ENCODE data around the gene CABP7.

The CABP7 gene

GRCh38 chr22:29702000-29702930, 17.5 kb upstream of the CABP7 start:
- no peak for DNase-seq (ENCODE audit: low read depth in 2 of 3, low spot score in 2 of 3)

- DNase-seq (ENCODE audit: low read depth in 2 of 3, low spot score in 2 of 3) = no peak
Measured at GRCh38 chr22:29702931-29703501, 16.8 kb upstream of the CABP7 start.

DNA sequence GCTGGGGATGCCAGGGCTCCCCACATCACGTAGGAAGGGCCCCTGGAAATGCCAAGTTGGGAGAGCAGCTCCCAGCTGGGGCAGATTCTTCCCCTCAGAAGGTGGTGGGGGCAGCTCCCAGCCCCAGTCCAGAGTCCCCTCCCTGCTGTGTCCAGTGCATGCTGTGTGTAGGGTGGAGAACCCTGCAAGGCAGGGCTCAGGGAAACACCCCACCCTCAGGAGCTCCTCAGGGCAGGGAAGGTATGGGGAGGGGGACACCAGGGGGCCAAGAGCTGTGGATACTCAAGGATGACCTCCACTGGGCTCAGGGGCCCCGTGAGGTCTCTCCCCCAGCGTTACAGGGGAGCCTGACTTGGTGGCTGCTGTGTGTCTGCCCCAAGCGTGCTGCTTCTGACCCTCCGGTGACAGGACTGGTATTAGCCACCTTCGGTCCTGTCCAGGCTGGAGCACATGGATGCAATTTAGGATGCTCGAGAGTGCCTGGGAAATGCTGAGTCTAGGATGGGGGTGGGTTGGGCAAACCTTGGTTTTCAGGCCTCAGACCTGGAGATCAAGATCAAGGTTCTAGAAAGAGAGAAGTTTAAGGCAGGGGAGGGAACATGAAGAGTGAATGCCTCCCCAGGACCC, 16.1 kb upstream of the CABP7 start:
- DNase-seq (ENCODE audit: low read depth in 2 of 3, low spot score in 2 of 3) = no peak

DNA sequence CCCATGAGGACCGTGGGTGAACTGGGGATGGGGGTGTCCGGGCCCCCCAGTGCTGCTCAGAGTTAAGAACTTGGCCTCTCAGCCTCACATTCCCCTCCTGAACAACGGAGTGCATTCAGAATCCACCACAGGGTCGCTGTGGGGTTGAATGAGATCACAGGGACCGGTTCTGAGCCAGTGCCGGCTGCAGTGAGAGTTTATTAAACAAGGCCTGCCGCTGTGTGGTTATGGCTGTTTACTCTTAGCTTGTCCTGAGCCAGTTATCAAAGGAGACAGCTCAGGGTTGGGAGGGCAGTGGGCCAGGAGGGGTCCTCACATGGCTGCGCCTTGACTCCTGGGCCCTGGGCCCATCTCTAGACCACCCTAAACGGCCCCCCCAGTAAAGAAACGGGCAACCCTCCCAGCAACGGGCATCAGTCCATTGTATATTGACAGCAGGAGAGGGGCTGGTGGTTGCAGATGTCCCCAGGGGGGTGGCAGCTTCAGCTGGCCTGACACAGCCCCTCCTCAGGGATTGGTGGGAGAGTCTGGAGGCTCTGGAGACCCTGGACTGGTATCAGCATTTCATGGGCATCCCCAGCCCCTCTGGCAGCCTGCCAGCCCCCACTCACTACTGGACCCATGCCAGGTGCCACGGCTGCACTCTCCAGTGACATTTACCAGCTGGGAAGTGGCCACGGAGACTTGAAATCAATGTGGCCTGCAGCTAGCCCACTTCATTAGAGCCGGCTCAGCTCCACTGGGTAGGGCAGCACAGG, 15.1 kb upstream of the CABP7 start:
- DNase-seq (ENCODE audit: low read depth in 2 of 3, low spot score in 2 of 3) = no peak

DNA sequence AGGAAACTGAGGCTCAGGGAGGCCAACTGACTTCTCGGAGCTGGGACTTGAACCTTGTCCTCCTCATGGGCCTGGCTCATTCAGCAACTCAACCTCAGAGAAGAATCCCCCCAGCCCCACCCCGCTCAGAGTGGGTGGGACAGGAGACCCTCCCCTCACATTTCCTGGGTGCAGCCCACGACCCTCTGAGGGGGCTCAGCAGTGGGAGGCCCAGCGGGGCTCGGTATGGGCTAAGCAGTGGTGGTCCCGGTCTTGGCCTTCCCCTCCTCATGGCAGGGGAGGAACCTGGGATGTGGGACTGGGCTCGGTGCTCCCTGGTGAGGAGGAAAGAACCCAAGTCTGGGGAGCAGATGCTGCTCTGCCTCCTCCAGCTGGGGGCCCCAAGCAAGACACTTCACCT, 14.2 kb upstream of the CABP7 start:
- DNase-seq (ENCODE audit: low read depth in 2 of 3, low spot score in 2 of 3) = no peak

- no peak for DNase-seq (ENCODE audit: low read depth in 2 of 3, low spot score in 2 of 3)
Measured at GRCh38 chr22:29706486-29706885, 13.3 kb upstream of the CABP7 start.

- DNase-seq (ENCODE audit: low read depth in 2 of 3, low spot score in 2 of 3) = no peak
Measured at GRCh38 chr22:29707010-29707409, 12.8 kb upstream of the CABP7 start.

GRCh38 chr22:29707471-29707870, 12.3 kb upstream of the CABP7 start:
- DNase-seq (ENCODE audit: low read depth in 2 of 3, low spot score in 2 of 3) = no peak

GRCh38 chr22:29710193-29710592, 9.6 kb upstream of the CABP7 start:
- no peak for DNase-seq (ENCODE audit: low read depth in 2 of 3, low spot score in 2 of 3)

- no peak for DNase-seq (ENCODE audit: low read depth in 2 of 3, low spot score in 2 of 3)
Measured at GRCh38 chr22:29710922-29711593, 8.7 kb upstream of the CABP7 start.

DNA sequence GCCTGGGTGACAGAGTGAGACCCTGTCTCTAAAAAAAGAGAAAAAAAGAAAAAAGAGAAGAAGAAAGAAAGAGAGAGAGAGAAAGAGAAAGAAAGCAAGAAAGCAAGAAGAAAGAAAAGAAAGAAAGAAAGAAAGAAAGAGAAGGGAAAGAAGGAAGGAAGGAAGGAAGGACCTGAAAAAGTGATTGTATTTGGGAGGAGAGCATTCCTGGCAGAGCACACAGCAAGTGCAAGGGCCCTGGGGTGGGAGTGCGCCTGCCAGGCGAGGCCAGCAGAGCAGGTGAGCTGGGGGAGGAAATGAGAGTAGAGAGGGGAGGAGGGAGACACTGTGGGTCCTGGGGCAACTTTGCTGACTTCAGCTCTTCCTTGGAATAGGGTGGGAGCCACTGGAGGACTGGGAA, 7.7 kb upstream of the CABP7 start:
- DNase-seq (ENCODE audit: low read depth in 2 of 3, low spot score in 2 of 3) = no peak

DNA sequence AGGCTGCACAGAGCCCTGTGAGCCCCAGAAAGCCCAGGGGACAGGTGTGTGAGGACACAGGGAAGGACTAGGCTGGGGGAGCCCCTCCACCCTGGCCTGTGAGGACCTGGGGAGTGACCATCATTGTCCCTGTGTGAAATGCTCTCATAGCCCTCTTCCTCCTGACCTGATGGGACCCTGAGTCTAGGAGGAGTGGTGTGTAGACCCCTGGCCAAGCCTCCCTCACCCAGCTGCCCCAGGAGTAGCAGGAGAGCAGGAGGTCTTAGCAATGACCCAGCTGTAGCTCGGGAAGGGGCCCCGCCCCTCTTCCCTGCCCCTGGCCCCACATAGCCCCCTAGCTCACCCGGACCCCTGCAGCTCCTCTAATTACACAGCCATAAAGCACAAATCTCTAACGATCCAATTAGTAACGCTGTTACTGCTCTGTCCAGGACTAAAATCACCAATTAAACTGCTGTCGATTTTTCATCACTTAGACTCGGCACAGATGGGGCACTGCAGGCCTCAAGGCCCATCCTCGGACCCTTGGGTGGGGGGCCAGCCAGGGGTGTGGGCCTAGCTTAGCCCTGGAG, 6.6 kb upstream of the CABP7 start:
- DNase-seq (ENCODE audit: low read depth in 2 of 3, low spot score in 2 of 3) = no peak

DNA sequence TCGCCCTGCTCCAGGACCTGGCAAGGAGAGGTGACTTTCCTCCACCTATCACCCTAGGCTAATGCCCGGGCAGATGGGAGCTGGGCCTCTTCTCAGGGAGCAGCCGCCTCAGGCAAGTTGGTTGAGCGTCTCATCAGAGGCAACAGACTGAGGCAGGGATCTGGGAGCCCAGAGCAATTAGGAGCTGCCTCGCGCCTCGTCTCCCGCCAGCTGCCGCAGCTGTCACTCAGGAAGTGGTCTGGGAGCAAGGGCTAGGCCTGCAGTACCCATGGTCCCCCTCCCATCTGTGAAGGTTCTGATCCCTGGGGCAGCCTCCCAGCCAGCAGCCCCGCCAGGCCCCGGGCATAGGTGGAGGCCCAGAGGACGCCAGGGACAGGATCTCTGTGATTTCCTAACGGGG, 4.6 kb upstream of the CABP7 start:
- DNase-seq (ENCODE audit: low read depth in 2 of 3, low spot score in 2 of 3) = no peak

DNA sequence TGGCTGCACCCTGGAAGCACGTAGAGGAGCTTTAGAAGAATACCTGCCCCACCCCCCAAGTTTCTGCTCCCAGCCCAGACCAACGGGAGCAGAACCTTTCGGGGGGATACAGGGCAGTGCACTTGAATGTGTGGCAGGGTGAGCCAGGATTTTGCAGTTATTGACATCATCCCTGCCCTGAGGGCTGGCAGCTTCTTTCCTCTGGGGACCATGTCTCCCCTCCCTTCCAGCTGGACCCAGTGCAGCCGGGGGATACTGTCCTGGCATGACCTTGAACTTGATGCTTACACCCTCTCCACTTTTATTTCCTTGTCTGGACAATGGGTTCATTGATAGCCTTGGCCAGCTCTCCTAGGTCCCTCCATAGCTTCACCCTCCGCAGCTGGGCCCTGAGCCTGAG, 4.1 kb upstream of the CABP7 start:
- no peak for DNase-seq (ENCODE audit: low read depth in 2 of 3, low spot score in 2 of 3)

DNA sequence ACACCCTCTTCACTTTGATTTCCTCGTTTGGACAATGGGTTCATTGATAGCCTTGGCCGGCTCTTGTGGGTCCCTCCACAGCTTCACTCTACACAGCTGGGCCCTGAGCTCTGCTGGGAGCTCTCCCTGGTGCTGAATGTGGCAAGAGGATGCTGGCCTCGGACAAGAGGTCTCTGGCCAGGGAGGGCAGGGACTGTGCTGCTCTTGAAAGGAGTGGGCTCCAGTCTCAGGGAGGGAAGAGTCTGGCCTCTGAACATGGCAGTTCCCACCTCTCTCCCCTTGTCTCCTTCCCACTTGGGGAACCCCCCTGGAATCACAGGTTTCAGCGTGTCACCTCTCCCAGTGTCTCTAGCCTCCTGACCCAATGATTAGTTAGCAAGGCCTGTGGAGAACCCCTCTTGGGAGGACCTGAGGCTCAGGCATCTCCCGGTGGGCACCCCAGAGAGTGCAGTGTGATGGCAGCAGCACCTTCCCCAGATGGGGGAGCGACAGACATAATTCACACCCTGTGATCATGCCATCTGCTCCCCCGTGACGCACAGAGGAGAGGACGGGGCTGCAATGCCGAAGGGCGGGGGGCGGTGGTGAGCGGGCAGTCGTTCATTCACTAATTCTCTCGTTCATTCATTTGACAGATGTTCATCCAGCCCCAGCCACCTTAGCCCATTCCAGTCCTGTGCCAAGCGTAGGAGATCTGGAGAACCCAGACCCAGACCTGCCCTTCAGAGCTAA, 2.8 kb upstream of the CABP7 start:
- DNase-seq (ENCODE audit: low read depth in 2 of 3, low spot score in 2 of 3) = no peak

GRCh38 chr22:29717789-29718188, 2.0 kb upstream of the CABP7 start:
- DNase-seq (ENCODE audit: low read depth in 2 of 3, low spot score in 2 of 3) = no peak

DNA sequence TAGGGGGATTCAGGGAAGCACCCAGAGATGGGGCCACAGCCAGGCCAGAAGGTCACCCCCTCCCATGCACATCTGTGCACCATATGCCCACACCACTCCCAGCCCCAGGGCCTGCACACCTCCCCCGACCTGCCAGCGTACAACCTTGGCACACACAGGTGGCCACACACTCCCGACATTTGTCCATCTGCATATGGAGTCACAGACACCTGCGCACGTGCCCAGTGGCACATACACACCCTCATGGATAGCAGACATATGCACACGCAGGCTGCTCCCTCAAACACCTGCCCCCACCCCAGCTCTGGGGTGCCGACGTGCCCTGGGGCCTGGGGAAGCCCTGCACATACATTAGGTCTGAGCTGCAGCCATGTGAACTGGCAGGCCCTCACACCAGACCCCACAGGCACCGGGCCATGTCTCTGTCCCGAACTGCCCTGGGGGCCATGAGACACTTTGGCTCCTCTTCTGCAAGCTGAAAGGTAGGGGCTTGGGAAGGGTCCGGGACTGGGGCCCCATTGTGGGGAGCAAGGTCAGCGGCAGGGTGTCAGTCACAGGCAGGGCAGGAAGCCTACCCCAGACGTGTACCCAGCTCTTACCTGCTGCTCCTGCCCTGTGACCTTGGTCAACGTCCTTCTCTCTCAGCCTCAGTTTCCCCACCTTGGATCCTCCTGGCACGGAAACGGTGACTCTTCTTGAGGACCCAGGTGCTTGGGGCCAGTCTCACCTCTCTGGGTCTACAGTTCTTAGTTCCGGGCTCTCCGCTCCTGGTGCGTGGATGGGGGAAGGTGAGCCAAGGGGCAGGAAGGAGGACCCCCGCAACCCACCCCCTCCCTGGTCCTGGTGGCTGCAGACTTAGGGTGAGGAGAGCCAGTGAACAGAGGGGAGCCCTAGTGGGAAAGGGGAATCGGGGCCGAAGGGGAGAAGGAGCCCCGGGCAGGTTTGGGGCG, 579 bp upstream of the CABP7 start:
- no peak for DNase-seq (ENCODE audit: low read depth in 2 of 3, low spot score in 2 of 3)

DNA sequence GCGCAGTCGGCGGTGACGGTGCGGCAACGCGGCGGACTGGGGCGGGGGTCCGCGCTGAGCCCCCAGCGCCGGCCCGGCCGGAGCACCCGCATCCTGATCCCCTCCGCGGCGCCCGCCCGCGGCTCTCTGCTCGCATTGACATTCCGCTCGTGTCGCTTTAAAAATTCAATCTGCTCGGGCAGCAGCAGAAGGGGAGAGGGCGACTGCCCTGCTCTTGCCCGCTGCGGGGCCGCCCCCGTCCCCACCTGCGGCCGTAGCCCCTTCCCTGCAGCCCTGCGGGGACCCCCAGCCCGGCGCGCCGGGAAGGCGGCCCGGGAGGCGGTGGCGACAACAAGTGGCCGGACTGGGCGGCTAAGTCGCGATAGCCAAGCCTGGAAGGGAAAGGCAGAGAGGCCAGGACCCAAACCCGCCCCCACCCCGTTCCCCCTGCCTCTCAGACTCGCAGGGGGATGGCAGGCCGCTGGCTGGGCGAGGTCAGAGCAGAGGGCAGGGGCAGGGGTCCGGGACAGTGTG, 1.1 kb downstream of the CABP7 start:
- no peak for DNase-seq (ENCODE audit: low read depth in 2 of 3, low spot score in 2 of 3)

DNA sequence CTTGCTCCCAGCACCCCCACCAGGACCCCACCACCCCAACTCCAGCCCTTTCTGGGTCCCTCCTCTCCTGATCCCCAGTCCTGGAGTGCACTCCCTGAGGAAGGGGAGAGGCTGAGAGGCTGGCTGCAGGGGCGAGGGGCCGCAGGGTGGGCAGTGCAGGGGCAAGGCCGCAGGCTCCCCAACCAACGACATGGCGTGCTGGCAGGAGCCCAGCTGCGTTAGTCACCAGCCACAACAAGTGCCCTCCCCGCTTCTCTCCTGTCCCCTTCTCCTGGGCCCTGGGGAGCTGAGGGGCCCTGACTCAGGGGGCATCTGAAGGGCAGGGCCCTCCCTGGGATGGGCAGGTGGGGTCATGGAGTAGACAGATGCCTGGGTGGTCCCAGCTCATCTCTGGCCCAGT, 2.3 kb downstream of the CABP7 start:
- no peak for DNase-seq (ENCODE audit: low read depth in 2 of 3, low spot score in 2 of 3)

All from activated CD8-positive, alpha-beta memory T cell treated with anti-CD3 and anti-CD28 coated beads for 48 hours (primary cell).